ENCODE results near the gene FAM209B. TPM values are rescaled to one million over a fixed set of nuclear protein-coding genes. Genes with fewer than 3 reads are reported as not detected.
"Not testable (repeated sequence)": the region's sequence is repeated elsewhere in the genome, so short reads cannot be mapped to it uniquely, and the experiment has no call there.

The FAM209B gene
- total and polyA plus RNA-seq, 2 donors = 0.42 to 3.3 TPM

- not testable (repeated sequence) for H3K27ac ChIP-seq (ENCODE audit: low read depth in 1 of 2, low read length in 1 of 2); H3K4me1 ChIP-seq (ENCODE audit: control insufficient read depth in 2 of 2, insufficient read depth in 2 of 2, low read length in 2 of 2); H3K27me3 ChIP-seq (ENCODE audit: control insufficient read depth in 2 of 2, insufficient read depth in 1 of 2, low read length in 1 of 2); DNase-seq (ENCODE audit: low read depth in 6 of 9, low spot score in 9 of 9); H3K4me3 ChIP-seq (ENCODE audit: low read length in 2 of 2)
- Histone ChIP-seq H3K36me3 (ENCODE audit: control insufficient read depth in 2 of 2, insufficient read depth in 2 of 2, low read length in 1 of 2) (peaks cover 36 to 41% of the 10 kb centered on the region in 2 donors), H3K9me3 (ENCODE audit: control insufficient read depth in 2 of 2, insufficient read depth in 1 of 2, low read length in 1 of 2) (peaks cover 9 to 18% of the 10 kb centered on the region in 2 donors)
- WGBS = 96% methylated on average over 13 of the region's 13 CpGs
These were observed 12.2 kb upstream of the FAM209B start for GRCh38 chr20:56520746-56521354.

- no peak for DNase-seq (ENCODE audit: low read depth in 6 of 9, low spot score in 9 of 9)
- peaks cover 9 to 18% of the 10 kb centered on the region in 2 donors for H3K9me3 ChIP-seq (ENCODE audit: control insufficient read depth in 2 of 2, insufficient read depth in 1 of 2, low read length in 1 of 2)
- H3K27ac ChIP-seq (ENCODE audit: low read depth in 1 of 2, low read length in 1 of 2) = no peak overlapping the region
- H3K4me3 ChIP-seq (ENCODE audit: low read length in 2 of 2) = no peak overlapping the region
- H3K27me3 ChIP-seq (ENCODE audit: control insufficient read depth in 2 of 2, insufficient read depth in 1 of 2, low read length in 1 of 2) = no peaks in the 10 kb centered on the region
- H3K36me3 ChIP-seq (ENCODE audit: control insufficient read depth in 2 of 2, insufficient read depth in 2 of 2, low read length in 1 of 2) = peaks cover 29 to 36% of the 10 kb centered on the region in 2 donors
- WGBS = 63% methylated on average over 6 of the region's 6 CpGs
- no peaks in the 10 kb centered on the region for H3K4me1 ChIP-seq (ENCODE audit: control insufficient read depth in 2 of 2, insufficient read depth in 2 of 2, low read length in 2 of 2)
These were observed 10.7 kb upstream of the FAM209B start for GRCh38 chr20:56522311-56522710.

GRCh38 chr20:56524444-56524843 lies 8.6 kb upstream of the FAM209B start, which contains the start of gene FAM209A:
TSS of gene FAM209A (plus strand) at chr20:56524744. CDS start at chr20:56524809, 65 bp downstream.
- DNase-seq (ENCODE audit: low read depth in 6 of 9, low spot score in 9 of 9); H3K4me1 ChIP-seq (ENCODE audit: control insufficient read depth in 2 of 2, insufficient read depth in 2 of 2, low read length in 2 of 2); H3K4me3 ChIP-seq (ENCODE audit: low read length in 2 of 2); H3K27me3 ChIP-seq (ENCODE audit: control insufficient read depth in 2 of 2, insufficient read depth in 1 of 2, low read length in 1 of 2); H3K27ac ChIP-seq (ENCODE audit: low read depth in 1 of 2, low read length in 1 of 2): not testable (repeated sequence)
- 95% methylated on average over 7 of the region's 7 CpGs for WGBS
- Histone ChIP-seq H3K36me3 (ENCODE audit: control insufficient read depth in 2 of 2, insufficient read depth in 2 of 2, low read length in 1 of 2) (peaks cover 10 to 14% of the 10 kb centered on the region in 2 donors), H3K9me3 (ENCODE audit: control insufficient read depth in 2 of 2, insufficient read depth in 1 of 2, low read length in 1 of 2) (peaks cover 8 to 13% of the 10 kb centered on the region in 2 donors)

GRCh38 chr20:56527521-56527920 lies 5.5 kb upstream of the FAM209B start:
- H3K27ac ChIP-seq (ENCODE audit: low read depth in 1 of 2, low read length in 1 of 2) = no peak overlapping the region
- H3K36me3 ChIP-seq (ENCODE audit: control insufficient read depth in 2 of 2, insufficient read depth in 2 of 2, low read length in 1 of 2) = no peaks in the 10 kb centered on the region
- H3K27me3 ChIP-seq (ENCODE audit: control insufficient read depth in 2 of 2, insufficient read depth in 1 of 2, low read length in 1 of 2) = no peaks in the 10 kb centered on the region
- 97% methylated on average over 7 of the region's 7 CpGs for WGBS
- no peak for DNase-seq (ENCODE audit: low read depth in 6 of 9, low spot score in 9 of 9)
- H3K9me3 ChIP-seq (ENCODE audit: control insufficient read depth in 2 of 2, insufficient read depth in 1 of 2, low read length in 1 of 2) = no peaks in the 10 kb centered on the region
- H3K4me3 ChIP-seq (ENCODE audit: low read length in 2 of 2) = no peak overlapping the region
- H3K4me1 ChIP-seq (ENCODE audit: control insufficient read depth in 2 of 2, insufficient read depth in 2 of 2, low read length in 2 of 2) = no peaks in the 10 kb centered on the region

- no peaks in the 10 kb centered on the region for H3K4me1 ChIP-seq (ENCODE audit: control insufficient read depth in 2 of 2, insufficient read depth in 2 of 2, low read length in 2 of 2)
These were observed 5.0 kb downstream of the FAM209B start for GRCh38 chr20:56537997-56538396.

GRCh38 chr20:56540415-56540814 lies 7.4 kb downstream of the FAM209B start:
- Histone ChIP-seq H3K4me3 (ENCODE audit: low read length in 2 of 2) (no peak overlapping the region), H3K27me3 (ENCODE audit: control insufficient read depth in 2 of 2, insufficient read depth in 1 of 2, low read length in 1 of 2) (no peaks in the 10 kb centered on the region), H3K27ac (ENCODE audit: low read depth in 1 of 2, low read length in 1 of 2) (no peak overlapping the region), H3K9me3 (ENCODE audit: control insufficient read depth in 2 of 2, insufficient read depth in 1 of 2, low read length in 1 of 2) (no peaks in the 10 kb centered on the region), H3K36me3 (ENCODE audit: control insufficient read depth in 2 of 2, insufficient read depth in 2 of 2, low read length in 1 of 2) (no peaks in the 10 kb centered on the region), H3K4me1 (ENCODE audit: control insufficient read depth in 2 of 2, insufficient read depth in 2 of 2, low read length in 2 of 2) (no peaks in the 10 kb centered on the region)
- 94% methylated on average over 6 of the region's 6 CpGs for WGBS
- no peak for DNase-seq (ENCODE audit: low read depth in 6 of 9, low spot score in 9 of 9)

More at GRCh38 chr20:56537997-56538396, 5.0 kb downstream of the FAM209B start:
- 87% methylated on average over 3 of the region's 3 CpGs for WGBS
- Histone ChIP-seq H3K27ac (ENCODE audit: low read depth in 1 of 2, low read length in 1 of 2) (no peak overlapping the region), H3K9me3 (ENCODE audit: control insufficient read depth in 2 of 2, insufficient read depth in 1 of 2, low read length in 1 of 2) (no peaks in the 10 kb centered on the region), H3K4me3 (ENCODE audit: low read length in 2 of 2) (no peak overlapping the region), H3K36me3 (ENCODE audit: control insufficient read depth in 2 of 2, insufficient read depth in 2 of 2, low read length in 1 of 2) (no peaks in the 10 kb centered on the region), H3K27me3 (ENCODE audit: control insufficient read depth in 2 of 2, insufficient read depth in 1 of 2, low read length in 1 of 2) (no peaks in the 10 kb centered on the region)
- DNase-seq (ENCODE audit: low read depth in 6 of 9, low spot score in 9 of 9) = no peak

GRCh38 chr20:56542489-56543030 lies 9.5 kb downstream of the FAM209B start:
- no peak overlapping the region for H3K4me3 ChIP-seq (ENCODE audit: low read length in 2 of 2)
- 87% methylated on average over 9 of the region's 9 CpGs for WGBS
- no peaks in the 10 kb centered on the region for H3K36me3 ChIP-seq (ENCODE audit: control insufficient read depth in 2 of 2, insufficient read depth in 2 of 2, low read length in 1 of 2)
- H3K27ac ChIP-seq (ENCODE audit: low read depth in 1 of 2, low read length in 1 of 2) = no peak overlapping the region
- no peak for DNase-seq (ENCODE audit: low read depth in 6 of 9, low spot score in 9 of 9)
- H3K9me3 ChIP-seq (ENCODE audit: control insufficient read depth in 2 of 2, insufficient read depth in 1 of 2, low read length in 1 of 2) = no peaks in the 10 kb centered on the region
- H3K27me3 ChIP-seq (ENCODE audit: control insufficient read depth in 2 of 2, insufficient read depth in 1 of 2, low read length in 1 of 2) = no peaks in the 10 kb centered on the region
- H3K4me1 ChIP-seq (ENCODE audit: control insufficient read depth in 2 of 2, insufficient read depth in 2 of 2, low read length in 2 of 2) = no peaks in the 10 kb centered on the region

GRCh38 chr20:56551571-56551970 lies 18.5 kb downstream of the FAM209B start:
- Histone ChIP-seq H3K27me3 (ENCODE audit: control insufficient read depth in 2 of 2, insufficient read depth in 1 of 2, low read length in 1 of 2) (peaks cover 0 to 2% of the 10 kb centered on the region in 2 donors), H3K4me3 (ENCODE audit: low read length in 2 of 2) (no peak overlapping the region), H3K27ac (ENCODE audit: low read depth in 1 of 2, low read length in 1 of 2) (no peak overlapping the region), H3K4me1 (ENCODE audit: control insufficient read depth in 2 of 2, insufficient read depth in 2 of 2, low read length in 2 of 2) (no peaks in the 10 kb centered on the region), H3K36me3 (ENCODE audit: control insufficient read depth in 2 of 2, insufficient read depth in 2 of 2, low read length in 1 of 2) (no peaks in the 10 kb centered on the region), H3K9me3 (ENCODE audit: control insufficient read depth in 2 of 2, insufficient read depth in 1 of 2, low read length in 1 of 2) (no peaks in the 10 kb centered on the region)
- 97% methylated on average over 8 of the region's 8 CpGs for WGBS
- DNase-seq (ENCODE audit: low read depth in 6 of 9, low spot score in 9 of 9) = no peak

- Histone ChIP-seq H3K27ac (ENCODE audit: low read depth in 1 of 2, low read length in 1 of 2) (no peak overlapping the region), H3K4me3 (ENCODE audit: low read length in 2 of 2) (no peak overlapping the region), H3K36me3 (ENCODE audit: control insufficient read depth in 2 of 2, insufficient read depth in 2 of 2, low read length in 1 of 2) (no peaks in the 10 kb centered on the region), H3K4me1 (ENCODE audit: control insufficient read depth in 2 of 2, insufficient read depth in 2 of 2, low read length in 2 of 2) (no peaks in the 10 kb centered on the region), H3K27me3 (ENCODE audit: control insufficient read depth in 2 of 2, insufficient read depth in 1 of 2, low read length in 1 of 2) (peaks cover 0 to 2% of the 10 kb centered on the region in 2 donors), H3K9me3 (ENCODE audit: control insufficient read depth in 2 of 2, insufficient read depth in 1 of 2, low read length in 1 of 2) (no peaks in the 10 kb centered on the region)
- WGBS = 89% methylated on average over 8 of the region's 8 CpGs
- no peak for DNase-seq (ENCODE audit: low read depth in 6 of 9, low spot score in 9 of 9)
These were observed 20.0 kb downstream of the FAM209B start for GRCh38 chr20:56552911-56553629.
